Adrenal gland (tissue), 5 donors: ENCODE measurements around the gene ANP32D.

ENCODE experiments used
- CTCF ChIP-seq, 6 experiments: fragments of 450-650 bp in 4 of 6; fragments of 200-600 bp in 2 of 6; sonication (generic) in 1 of 6; IDR thresholded peaks; 1 replicate in 5 of 6; 2 replicates in 1 of 6; pipeline versions ENCODE4 v1.5.1 to v1.8.0; 2016 to 2021; ENCODE audit warnings: antibody characterized with exemption in 6 of 6, mild to moderate bottlenecking in 2 of 6, moderate library complexity in 1 of 6
- POLR2A ChIP-seq, 2 donors: fragments of 450-650 bp; IDR thresholded peaks; one replicate each; pipeline ENCODE4 v1.6.1; 2017; ENCODE audit warnings: antibody characterized with exemption in 2 of 2, mild to moderate bottlenecking in 2 of 2, moderate library complexity in 1 of 2
- donor health status: DM: no; HTN: no; CAD: no.

DNA sequence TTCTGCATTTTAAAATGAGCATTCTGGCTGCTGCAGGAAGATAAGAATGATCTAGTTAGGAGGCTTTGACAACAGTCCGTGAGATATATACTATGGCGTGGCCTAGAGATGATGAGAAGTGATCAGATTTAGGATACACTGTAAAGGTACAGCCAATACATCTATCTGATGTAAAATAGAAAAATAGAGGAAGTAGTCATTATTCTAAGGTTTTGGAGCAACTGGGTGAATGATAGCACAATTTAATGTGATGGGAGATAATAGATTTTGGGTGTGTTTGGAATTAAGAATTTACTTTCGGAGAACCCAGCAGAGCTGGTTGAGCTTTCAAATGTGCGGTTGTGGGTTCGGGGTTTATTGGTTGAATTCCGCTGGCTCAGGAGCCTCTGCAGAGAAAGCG, at the start of gene ANP32D:
- TF ChIP-seq POLR2A (IDR thresholded peaks at IDR 0.05) (no peak), CTCF (IDR thresholded peaks at IDR 0.05) (no peak)
